HG03108 (cell line): ENCODE results near the gene TANC1.
"Not testable (repeated sequence)": the region's sequence is repeated elsewhere in the genome, so short reads cannot be mapped to it uniquely, and the experiment has no call there.

Source experiments
- ATAC-seq: cut with Tn5 transposase; IDR thresholded peaks from one replicate; pipeline ENCODE4 v1.9.1; 2021; ENCODE audit warnings: moderate library complexity; ENCODE audit not compliant: unreplicated experiment

TANC1 gene

DNA sequence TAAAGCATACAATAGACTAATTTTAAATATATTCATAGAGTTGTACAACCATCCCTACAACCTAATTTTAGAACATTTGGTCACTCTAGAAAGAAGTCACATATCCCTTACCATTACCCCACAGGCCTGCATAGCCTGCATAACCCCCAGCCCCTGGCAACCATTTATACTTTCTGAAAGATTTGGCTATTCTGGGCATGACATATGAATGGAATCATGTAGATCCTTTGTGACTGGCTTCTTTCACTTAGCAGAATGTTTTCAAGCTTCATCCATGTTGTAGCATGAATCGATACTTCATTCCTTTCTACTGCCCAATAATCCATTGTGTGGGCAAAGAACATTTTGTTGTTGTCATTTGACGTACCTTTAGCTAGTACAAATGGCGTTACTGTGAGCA lies 166.5 kb downstream of the TANC1 start:
- ATAC-seq: no peak

DNA sequence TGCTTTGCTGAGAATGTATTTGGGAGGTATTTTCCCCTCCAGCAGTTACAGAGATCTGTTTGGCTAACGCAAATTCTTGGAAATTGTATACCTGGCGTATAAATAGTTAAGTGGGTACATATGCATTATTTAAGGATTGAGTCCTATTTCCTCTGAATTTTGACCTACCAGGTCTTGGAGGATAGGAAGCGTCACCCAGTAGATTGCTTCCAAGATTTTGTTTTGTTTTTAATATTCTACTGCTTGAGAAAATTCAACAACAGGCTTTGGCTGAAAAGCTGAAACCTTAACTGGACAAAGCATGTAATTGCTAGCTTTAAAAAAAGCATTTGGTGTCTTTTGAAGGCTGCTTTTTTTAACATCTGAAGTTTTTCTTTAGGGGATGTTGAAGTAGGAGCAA lies 168.0 kb downstream of the TANC1 start:
- ATAC-seq: no peak

DNA sequence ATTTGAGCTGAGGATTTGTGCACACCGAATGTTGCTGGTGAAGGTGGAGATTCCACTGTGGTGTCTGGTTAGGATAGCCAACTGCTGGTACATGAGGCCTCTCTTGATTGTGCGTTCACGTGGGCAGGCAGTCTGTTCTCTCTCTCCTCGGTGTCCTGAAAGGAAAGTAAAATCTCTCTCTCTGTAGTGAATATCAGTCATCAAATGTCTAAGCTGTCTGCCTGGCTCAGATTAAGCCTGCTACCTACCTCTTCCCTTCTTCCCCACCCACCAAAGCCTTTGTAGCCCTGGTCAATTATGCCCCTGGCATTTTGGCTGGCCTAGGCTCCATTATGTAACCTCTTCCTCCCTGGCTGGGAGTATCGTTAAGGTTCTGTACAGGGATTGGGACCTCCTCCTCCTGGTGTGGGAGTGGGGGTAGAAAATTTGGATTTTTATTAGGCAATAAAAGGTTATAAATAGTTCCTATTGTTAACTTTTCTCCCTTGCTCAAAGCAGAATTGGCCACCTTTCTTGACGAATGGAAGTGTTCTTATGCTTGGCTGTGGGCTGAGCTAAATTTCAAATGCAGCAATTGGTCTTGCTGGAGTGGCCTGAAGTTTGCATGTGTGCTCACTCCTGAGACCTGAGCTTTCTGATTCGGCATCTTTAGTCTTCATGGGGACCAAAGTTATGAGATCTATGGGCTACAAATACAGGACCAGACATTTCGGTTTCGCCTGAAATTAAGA lies 169.2 kb downstream of the TANC1 start:
- ATAC-seq: no peak

DNA sequence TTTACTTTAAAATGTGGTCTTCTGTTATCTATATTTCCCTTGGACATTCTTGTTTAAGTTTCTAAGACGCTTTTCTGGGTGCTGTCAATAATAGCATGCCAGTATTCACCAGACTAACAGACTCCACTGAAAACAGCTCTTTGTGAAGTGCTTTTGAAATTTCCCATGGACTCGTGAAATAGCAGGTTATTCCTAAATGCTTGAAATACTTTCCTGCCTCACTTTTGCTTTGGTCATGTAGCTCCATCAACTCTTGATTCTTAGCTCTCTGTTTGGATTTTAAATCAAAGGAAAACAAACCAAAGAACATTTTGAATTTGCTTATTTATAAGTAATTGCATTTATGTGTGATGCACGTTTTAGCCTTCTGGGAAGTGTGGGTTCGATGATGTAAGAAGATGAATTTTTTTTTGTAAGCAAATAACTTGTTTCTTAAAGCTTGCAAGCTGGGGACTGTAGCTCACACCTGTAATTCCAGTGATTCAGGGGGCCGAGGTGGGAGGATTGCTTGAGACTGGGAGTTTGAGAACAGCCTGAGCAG lies 170.3 kb downstream of the TANC1 start:
- no peak for ATAC-seq

DNA sequence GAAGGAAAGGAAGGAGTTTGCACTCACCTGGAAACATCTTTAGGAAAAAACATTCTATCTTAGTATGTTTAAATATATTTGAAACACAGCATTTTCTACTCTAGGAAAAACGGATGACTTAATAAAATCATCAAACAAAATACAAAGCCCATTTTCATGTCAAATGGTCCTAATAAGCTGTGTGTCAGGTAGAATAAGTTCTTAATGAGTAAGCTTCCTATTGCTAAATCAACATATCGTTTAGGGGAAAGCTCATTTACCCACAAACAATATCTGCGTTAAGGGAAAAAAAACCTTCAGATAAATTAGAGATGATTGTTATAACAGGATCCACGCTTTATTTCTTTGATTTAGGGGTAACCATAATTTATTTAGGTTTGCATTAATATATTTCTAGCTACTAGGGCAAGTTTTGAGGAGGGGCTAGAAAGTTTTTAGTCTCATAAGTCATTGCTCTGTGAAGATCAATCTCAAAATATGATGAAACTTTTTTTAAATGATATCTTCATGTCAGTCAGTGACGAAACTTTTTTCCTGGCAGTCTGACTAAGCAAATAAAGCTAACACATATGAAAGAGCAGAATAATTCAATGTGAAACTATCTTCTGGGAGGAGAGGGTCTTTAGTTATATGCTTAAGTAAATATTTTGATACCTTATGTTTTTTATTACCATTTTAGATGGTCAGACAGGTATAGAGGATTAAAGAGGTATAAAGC lies 170.9 kb downstream of the TANC1 start:
- ATAC-seq: no peak

DNA sequence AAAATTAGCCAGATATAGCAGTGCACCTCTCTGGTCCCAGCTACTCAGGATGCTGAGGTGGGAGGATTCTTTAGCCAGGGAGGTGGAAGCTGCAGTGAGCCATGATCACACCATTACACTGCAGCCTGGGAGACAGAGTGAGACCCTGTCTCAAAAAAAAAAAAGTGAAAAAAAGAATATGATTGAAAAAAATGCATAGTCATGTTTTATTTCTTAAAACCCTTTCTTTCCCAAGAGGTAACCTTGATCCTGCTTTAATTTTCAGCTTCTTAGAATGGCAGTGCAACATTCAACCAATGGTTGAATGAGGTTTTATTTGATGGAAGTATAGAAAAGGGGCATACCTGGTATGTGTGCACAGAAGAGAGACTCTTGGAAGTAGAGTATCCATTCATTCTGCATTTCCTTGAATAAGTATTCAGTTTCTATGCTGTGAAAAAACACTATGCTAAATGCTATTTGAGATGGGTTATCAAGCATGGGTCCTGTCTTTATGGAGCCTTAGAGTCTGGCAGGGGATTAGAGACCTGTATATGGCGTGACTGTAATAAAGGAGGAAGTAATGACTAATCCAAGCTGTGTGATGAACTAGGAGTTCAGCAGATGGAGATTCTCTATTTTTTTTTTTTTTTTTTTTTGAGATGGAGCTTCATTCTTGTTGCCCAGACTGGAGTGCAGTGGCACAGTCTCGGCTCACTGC lies 171.8 kb downstream of the TANC1 start:
- no peak for ATAC-seq

DNA sequence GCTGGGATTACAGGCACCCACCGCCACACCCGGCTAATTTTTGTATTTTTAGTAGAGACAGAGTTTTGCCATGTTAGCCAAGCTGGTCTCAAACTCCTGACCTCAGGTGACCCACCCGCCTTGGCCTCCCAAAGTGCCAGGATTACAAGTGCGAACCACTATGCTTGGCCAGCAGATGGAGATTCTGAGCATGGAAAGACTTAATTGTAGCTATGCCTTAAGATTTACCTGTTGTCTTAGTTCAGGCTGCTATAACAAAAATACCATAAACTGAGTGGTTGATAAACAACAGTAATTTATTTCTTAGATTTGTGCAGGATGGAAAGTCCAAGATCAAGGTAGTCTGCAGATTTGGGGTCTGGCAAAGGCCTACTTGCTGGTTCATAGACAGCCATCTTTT lies 172.4 kb downstream of the TANC1 start:
- not testable (repeated sequence) for ATAC-seq

DNA sequence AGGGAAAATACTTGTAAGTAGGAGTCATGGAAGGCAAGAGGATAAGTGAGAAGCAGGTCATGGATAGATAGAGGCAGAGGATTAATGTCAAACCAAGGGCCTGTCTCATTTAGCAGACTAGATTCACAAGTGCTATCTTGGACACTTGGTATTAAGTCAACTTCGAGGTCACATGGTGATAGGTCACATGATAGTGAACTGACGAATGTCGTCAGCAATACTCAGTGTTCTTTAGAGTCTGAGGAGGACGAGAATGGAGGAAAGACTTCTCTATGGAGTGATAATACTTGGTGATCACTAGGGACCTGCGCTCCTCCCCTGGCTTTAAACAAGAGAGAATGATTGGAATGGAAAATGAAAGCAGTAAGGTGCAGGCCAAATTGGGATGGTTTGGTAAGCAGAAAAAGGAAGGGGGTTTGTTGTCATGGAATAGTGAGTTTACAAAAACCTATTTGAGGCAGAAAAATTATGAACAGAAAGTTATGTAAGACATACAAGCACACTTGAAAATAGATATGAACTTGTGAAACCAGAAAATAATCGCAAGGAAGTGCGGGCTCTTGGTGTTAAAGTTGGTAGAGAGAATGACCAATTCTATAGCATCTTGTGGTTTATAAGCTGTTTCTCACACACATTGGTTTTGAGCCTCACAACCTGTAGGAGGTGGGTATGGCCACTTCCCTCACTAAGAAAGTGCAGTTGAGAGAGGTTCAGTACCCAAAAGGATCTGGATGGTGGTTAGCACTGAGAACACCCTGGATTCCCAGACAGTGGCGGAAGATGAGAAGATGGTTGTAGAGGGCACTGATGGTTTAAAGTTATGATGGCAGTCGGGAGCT lies 176.6 kb downstream of the TANC1 start:
- ATAC-seq: no peak

DNA sequence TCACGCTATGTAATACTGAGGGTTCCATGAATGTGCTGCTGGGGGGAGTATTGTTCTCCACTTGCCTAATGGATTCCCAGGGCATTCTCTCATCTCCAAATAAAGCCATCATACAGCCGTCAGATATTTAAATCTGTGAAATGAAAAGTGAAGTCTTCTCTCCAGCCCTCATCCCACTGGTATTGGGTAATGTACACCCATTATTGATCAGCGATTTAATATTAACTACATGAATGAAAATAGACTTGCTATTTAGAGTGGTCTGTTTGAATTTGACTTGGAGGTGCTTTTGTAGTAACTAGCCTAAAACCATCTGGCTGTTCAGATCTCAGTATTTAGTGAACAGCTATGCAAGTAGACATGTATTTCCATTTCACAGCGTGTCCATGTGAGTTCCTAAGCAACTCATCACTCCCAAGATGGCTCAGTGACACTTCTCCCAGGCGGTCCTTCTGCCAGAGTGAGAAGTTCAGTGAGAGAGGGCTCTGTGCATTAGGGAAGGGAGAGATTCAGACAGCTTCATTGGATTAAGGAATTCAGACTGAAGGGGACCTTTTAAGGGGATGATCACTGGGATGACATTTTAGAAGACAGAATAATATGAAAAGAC lies 177.4 kb downstream of the TANC1 start:
- no peak for ATAC-seq

DNA sequence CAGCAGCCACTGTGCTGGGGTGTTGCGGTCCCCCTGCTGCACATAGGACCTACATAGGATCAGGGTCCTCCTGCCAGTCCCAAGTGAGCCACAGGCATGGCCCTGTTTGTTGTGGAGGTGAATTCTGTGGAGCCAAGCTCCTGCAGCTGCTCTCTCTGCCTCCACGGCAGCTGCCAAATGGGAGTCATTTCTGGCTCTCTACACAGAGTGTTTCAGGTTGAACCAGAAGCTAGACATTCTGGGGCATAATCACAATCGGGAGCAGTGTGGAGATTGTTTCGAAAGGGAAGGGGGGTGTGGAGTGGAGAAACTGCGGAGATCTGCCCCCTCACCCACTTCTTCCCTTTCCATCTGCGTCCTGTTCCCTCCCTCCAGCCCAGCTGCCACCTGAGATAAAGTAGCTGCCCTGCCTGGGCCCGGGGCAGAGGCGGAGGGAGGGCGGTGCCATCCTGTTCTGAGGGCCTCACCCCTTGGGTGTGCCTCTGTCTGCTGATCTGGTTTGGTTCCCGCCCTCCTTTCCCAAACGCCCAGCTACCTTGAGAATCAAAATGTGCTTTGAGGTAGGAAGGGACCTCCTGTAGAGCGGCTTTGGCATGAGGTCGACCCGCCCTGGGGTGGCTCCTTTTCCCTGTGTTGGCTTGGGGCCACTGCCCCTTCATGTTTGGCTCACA lies 178.7 kb downstream of the TANC1 start:
- no peak for ATAC-seq

DNA sequence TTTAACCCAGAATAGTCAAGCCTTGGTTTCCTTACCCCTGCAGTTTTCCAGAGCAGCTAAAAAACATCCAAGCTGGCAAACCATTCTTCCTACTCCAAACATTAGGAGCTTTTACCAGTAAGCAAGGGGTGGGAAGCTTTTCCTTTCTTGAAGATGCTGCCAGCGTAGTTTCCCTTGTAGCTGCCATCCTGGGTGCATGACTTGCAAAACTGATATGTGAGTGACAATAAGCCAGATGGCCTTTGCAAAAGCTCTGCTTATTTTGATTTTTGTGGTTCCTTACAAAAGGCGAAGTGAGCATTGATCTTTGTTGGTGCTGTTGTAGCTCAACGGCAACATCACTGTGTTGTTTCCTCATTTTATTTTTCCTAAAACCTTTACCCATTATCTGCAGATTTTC lies 179.2 kb downstream of the TANC1 start:
- ATAC-seq: no peak

DNA sequence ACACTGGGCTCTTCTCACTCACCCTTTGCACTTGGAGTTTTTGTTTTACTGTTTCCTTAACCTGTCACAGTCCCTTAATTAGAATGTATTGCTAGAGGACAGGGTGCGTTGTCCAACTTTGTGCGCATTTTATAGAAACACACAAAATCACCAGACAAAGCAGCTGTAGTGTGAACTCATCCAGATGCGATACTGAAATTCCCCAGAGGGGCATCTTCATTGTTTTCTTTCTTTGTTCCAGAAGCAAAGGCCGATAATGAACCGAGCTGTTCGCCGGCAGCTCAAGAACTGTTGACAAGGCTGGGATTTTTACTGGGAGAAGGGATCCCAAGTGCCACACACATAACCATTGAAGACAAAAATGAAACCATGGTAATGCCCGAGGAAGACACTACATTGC lies 180.5 kb downstream of the TANC1 start:
- ATAC-seq: no peak

DNA sequence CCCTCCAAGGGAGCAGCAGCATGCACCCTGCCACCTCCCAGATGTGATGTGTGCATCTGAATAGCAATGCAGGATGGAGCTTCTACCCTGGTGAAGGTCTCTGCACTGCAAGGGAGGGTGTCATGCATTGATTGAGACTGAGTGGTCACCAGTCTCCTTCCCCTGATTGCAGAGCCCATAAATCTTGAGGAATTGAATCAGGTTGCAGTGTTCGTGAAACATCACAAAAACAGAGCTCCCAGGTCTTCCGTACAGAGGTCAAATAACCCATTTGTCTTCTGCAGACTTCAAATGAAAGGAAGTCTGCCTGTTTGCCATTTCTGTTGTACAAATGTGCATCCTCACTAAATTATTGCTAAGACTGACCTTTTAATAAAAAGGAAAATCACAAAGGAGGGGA lies 181.3 kb downstream of the TANC1 start:
- ATAC-seq: no peak

DNA sequence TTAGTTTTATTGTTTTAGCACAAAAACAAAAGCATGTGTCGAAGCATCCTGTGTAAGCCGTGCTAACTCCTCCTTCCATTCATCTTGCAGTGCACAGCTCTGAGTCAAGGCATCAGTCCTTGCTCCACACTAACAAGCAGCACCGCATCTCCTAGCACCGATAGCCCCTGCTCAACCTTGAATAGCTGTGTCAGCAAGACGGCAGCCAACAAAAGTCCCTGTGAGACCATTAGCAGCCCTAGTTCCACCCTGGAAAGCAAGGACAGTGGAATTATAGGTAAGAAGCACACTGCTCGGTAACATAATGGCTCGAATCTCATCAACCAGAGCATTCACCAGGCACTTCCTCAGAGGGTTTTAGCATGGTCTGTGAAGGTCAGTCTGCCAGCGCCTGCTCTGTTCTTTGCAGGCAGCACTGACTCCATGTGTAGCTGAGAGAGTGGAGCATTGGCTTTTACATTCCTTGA lies 181.9 kb downstream of the TANC1 start:
- no peak for ATAC-seq

DNA sequence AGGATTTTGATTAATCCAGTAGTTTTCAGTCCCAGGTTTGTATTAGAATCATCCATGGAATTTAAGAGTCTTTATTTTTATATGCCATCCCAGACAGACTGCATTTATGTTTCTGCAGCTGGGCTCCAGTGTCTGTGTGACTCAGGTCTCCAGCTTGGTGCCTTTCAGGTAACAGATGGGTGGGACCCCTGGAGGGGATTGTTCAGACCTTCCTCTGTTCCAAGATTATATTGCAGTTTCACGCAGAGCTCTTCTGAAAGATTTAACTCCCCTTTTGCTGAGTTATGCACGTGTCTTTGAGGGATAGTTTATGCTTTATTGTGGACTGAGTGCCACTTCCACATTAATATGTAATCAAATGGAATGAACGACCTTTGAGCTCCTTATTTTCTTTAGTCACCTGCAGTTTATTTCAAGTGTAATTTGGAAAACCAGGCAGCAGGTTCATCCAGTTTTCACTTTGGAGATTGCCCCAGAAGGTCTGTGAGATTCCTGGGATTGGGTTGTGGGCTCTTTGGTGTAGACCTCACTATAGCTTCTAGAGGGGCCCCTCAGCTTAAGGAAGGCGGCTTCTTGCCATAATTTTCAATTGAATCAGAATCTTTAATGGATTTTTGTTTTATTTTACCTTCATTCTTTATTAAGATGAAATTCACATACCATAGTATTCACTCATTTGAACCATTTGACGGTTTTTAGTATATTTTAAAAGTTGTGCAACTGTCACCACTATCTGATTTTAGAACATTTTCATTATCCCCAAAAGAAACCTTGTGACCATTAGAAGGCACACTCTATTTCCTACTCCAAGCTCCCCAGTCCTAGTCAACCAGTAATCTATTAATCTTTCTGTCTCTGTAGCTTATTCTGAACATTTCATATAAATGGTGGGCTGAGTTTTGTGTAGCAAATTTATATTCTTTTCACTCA lies 183.0 kb downstream of the TANC1 start:
- no peak for ATAC-seq

DNA sequence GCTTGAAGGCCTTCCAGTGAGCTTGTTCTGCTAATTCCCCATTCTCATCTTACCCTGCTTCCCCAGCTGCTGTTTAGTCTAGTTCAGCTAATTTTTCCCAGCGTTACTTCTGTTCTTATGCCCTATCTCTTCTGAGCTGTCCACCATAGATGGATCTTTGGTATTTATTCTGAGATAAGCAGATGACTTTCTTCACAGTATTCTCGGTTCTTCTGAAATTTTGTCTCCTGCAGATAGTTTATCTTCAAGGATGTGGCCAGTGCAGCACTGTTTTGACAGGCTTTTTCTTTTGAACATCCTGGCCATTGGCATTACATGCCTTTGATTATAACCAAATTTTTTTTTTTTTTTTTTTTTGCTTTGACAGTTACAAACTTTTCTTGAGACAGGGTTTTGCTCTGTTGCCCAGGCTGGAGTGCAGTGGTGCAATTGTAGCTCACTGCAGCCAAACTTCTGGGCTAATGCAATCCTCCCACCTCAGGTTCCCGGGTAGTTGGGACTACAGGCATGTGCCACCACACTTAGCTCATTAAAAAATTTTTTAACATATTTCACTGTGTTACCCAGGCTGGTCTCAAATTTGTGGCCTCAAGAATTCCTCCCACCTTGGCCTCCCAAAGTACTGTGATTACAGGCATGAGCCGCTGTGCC lies 183.8 kb downstream of the TANC1 start:
- no peak for ATAC-seq

DNA sequence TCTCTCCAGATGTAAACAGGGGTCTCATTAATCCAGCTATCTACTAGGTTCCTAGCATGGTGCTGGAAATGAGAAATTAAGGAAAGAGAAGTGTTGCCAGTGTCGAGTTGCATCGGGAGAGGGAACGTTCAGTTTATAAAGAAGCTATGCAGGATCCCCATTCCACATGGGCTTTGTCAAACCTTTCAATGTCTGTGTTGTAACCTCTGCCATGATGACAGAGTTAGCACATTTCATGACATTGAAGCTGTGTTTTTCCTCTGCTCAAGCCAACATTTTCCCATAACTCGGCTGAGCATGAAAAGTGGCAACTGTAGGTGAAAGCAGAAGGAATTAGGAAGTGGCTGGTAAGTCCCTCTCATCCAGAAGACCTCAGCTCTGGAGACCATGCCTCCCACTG lies 184.6 kb downstream of the TANC1 start:
- no peak for ATAC-seq

DNA sequence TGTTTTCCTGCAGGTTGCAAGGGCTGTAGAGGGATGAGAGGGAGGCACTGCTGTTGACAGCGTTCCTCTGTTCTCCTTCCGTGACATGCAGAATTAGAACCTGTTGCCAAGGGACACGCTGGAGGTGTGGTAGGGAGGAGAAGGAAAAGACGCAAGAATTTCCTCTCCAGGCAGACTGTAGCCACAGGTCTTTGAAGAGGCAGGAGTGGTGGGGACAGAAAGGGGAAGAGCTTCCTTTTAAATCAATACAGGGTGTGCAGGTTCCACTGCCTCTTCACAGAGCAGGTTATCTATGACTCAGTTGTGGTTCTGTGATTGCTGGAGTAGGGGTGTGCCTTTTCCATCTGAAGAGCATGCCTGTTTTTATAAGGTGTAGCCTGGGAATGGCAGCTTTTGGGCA lies 185.0 kb downstream of the TANC1 start:
- no peak for ATAC-seq
